ENCODE measurements around the gene MMUT. TPM values are rescaled to one million over a fixed set of nuclear protein-coding genes. Genes with fewer than 3 reads are reported as not detected.
"Not testable (repeated sequence)": the region's sequence is repeated elsewhere in the genome, so short reads cannot be mapped to it uniquely, and the experiment has no call there.

The MMUT gene
- total RNA-seq, 1 donor from 2014 or later, result 10.9 TPM

- peak; percentile 5 to 7 for DNase-seq (ENCODE audit: low read depth in 2 of 2)
Observed at GRCh38 chr6:49423817-49424216, 39.2 kb downstream of the MMUT start.

GRCh38 chr6:49416195-49416594 lies 46.9 kb downstream of the MMUT start:
- DNase-seq (ENCODE audit: low read depth in 2 of 2), result no peak

GRCh38 chr6:49415358-49415757 lies 47.7 kb downstream of the MMUT start:
- DNase-seq (ENCODE audit: low read depth in 2 of 2), result no peak

- DNase-seq (ENCODE audit: low read depth in 2 of 2), result no peak
Observed at GRCh38 chr6:49410564-49410963, 52.5 kb downstream of the MMUT start.

GRCh38 chr6:49409951-49410542 lies 53.0 kb downstream of the MMUT start:
- peak; percentile 69 to 78 for DNase-seq (ENCODE audit: low read depth in 2 of 2)

- DNase-seq (ENCODE audit: low read depth in 2 of 2), result no peak
Observed at GRCh38 chr6:49406250-49406970, 56.6 kb downstream of the MMUT start.

- DNase-seq (ENCODE audit: low read depth in 2 of 2), result no peak
Observed at GRCh38 chr6:49401063-49401462, 62.0 kb downstream of the MMUT start.

GRCh38 chr6:49386667-49387508 lies 76.2 kb downstream of the MMUT start:
- not testable (repeated sequence) for DNase-seq (ENCODE audit: low read depth in 2 of 2)

GRCh38 chr6:49384904-49385303 lies 78.1 kb downstream of the MMUT start:
- no peak for DNase-seq (ENCODE audit: low read depth in 2 of 2)

Other genes starting within 250 kb of the MMUT start
- gene CENPQ, start 117 bp upstream of the MMUT start, total RNA-seq, result 2.0 TPM in 2 replicates
- not detected in 2 replicates for gene GLYATL3, start 36.7 kb upstream of the MMUT start, total RNA-seq
- gene C6orf141, start 87.4 kb upstream of the MMUT start, total RNA-seq, result 21.6 and 61.3 TPM in 2 replicates
- gene RHAG, start 173.6 kb upstream of the MMUT start, total RNA-seq, result not detected in 2 replicates